Activated gamma-delta T cell treated with anti-CD3 and anti-CD28 coated beads, Interleukin-2, amount 50 U/mL, for 16 hours (primary cell): Measurements from ENCODE around the gene ZNF805.
A peak's percentile ranks its signal among the peaks of the same experiment; 100 is the strongest.
"Not testable (repeated sequence)": the region's sequence is repeated elsewhere in the genome, so short reads cannot be mapped to it uniquely, and the experiment has no call there.

Source experiments
- DNase-seq: peaks from one replicate; pipeline ENCODE4 v3.0.0-alpha.2; 2020; ENCODE audit warnings: low read depth

ZNF805 gene

DNA sequence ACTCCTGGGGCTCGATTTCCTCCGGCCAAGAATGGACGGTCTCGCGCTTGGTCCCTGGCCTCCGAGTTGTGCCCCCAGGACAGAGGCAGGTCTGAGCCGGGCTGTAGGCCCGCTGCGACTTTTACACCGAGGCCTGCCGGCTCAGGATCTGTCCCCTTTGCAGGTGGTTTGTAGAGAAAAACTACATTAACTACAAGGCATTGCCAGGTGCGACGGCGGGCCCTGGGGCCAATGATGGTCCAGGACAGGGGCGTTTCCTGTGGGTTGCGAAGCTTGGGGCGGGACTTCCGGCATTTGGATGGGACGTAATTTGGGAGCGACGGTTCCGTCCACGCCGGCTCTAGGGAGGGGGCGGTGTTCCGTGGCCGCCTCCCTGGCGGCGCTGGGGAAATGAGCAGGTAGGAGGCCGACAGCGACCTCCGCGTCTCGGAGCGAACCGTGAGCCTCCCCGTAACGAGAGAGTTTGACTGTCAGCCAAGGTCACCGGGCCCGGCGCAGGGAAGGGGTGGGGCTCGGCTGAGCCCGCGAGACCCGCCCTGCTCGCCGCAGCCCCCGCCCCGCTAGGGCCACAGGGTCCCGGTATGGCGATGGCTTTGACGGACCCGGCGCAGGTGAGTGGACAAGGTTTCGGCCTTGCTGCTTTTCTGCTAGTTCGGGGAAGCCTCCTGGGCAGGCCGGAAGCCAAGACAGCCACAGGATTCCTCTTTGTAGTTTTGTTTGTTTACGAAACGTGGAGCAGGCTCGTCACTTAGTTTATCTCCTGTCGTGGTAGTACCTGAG is at the start of gene ZNF805:
Gene ZNF805, plus strand, starts transcription at position 322 of the 780 bp plus-strand sequence. Its CDS starts 260 bp downstream, at position 582.
- peak; percentile 94 for DNase-seq

DNA sequence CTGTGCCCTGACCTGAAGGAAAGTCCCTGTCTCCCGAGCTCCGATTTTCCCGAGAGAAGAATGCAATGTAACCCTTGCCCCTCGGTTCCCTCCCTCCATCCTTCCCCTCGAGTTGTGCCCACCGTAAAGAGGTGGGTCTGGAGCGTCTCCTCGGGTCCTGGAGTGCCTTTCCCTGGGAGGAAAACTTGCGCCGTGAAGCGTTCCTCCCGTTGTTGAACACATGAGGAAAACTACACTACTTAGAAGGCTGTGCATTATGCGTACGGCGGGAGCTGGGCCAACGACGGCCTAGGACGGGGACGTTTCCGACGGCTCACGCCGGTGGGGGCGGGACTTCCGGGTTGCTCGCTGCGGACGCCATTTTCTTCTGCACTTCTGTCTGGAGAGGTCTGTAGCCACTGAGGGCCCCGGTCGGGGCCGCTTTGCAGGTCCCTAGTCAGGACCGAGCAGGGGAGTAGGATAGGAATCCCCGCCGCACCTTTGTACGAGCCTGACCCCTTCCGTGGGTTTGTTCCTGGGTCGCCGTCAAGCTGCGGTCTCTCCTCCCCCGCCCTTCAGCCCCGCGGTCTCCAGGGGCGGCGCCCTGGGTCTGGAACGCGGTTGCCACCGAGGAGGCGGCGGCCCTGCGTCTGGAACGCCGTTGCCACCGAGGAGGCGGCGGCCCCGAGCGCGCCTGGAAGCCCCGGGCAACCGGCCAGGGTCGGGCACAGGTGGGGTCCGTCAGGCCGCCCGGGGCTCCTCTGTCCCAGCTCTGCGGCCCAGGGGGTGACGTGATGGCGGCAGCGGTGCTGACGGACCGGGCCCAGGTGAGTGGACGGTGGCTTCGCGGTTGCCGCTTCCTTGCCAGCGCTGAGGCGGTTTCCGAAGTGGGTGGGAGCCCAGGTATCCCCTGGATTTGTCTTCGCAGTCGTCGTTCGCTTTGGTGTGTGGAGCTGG is 49.0 kb upstream of the ZNF805 start, which contains the start of gene ZNF264:
Gene ZNF264, plus strand, starts transcription at position 360 of the 936 bp plus-strand sequence. Its CDS starts 414 bp downstream, at position 774.
- peak; percentile 87 for DNase-seq

DNA sequence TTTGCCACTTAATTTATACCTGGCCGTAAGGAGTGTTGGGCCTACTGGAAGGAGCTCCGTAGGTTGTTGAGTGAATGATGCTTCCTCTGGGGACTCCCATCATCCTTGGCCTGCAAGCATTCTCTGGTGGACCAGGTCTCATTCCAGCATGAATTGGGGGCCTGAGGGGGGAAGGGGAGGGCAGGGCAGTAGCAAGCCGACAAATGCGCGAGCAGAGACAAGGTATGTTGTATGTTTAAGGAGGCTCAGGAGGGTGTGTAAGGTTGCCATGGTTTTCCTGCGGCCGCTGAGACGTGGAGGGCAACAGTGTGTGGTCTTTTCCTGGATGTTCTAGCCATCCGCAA is 48.4 kb upstream of the ZNF805 start:
- no peak for DNase-seq

DNA sequence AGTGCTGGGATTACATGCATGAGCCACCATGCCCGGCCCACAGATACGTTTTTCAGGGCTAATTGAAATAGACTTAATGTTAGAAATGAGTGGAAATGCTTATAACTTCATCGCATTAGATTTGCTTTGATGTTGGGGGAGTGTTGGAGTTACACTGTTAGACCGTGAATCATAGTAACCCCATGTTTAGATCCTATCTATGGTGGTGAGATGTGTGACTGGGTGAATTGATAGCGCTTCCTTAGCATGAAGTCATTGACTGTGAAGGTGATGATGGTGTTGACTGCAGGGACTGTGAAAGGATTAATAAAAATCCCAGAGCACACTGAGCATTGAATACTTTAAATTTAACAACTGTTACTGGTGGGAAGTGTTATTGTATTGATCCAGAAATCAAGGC is 47.4 kb upstream of the ZNF805 start:
- DNase-seq = no peak

DNA sequence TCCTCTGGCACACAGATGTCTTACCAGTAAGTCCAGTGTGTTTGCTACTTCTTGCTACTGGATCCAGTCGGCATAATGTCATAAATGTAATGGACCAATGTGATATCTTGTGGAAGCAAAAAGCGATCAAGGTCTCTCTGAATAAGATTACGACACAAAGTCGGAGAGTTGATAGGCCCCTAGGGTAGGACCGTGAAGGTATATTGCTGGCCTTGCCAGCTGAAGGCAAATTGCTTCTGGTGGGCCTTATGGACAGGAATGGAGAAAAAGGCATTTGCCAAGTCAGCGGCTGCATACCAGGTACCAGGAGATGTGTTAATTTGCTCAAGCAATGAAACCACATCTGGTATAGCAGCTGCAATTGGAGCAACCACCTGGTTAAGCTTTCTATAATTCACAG is 42.6 kb upstream of the ZNF805 start:
- not testable (repeated sequence) for DNase-seq

DNA sequence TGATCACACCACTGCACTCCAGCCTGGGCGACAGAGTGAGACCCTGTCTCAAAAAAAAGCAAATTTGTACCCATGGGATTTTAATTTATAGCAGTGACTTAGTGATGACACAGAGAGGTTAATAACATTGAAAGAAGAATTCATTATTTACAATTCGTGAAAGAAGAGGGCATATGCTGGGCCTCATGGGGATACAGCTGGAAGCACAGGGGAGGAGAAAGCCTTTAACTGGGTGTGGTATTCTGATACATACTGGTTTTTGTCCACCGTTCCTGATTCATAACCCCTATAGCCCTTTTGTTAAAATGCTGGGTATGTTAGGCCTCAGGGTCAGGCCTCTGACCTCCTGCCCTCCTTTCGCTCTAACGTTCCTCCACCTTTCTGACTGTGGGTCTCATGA is 38.3 kb upstream of the ZNF805 start:
- no peak for DNase-seq

GRCh38 chr19:57210381-57210780 is 30.1 kb upstream of the ZNF805 start:
- no peak for DNase-seq

DNA sequence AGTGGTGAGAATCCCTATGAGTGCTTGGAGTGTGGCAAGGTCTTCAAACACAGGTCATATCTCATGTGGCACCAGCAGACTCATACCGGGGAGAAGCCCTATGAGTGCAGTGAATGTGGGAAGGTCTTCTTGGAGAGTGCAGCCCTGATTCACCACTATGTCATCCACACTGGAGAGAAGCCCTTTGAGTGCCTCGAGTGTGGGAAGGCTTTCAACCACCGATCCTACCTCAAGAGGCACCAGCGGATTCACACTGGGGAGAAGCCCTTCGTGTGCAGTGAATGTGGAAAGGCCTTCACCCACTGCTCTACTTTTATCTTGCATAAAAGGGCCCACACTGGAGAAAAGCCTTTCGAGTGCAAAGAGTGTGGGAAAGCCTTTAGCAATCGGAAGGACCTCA is 28.3 kb upstream of the ZNF805 start:
- DNase-seq = no peak

DNA sequence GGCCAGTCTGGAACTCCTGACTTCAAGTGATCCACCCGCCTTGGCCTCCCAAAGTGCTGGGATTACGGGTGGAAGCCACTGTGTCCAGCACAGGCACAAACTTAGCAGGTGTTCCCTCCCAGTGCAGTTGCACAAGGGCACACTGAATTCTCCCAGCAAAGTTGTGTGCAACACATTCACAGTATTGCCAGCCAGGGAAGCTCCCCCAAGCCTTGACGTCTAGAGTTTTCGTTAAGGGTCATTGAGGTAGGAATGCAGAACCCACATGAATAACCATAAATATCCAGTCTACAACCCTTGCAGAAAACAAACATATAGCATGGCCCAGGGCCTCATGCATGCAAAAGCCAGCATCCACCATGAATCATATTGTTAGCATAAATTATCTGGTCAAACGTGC is 12.9 kb upstream of the ZNF805 start:
- no peak for DNase-seq

- no peak for DNase-seq
These were observed 8.7 kb upstream of the ZNF805 start for GRCh38 chr19:57231686-57232085.

GRCh38 chr19:57233207-57233606 is 7.2 kb upstream of the ZNF805 start:
- no peak for DNase-seq

- peak; percentile 1 for DNase-seq
These were observed 486 bp upstream of the ZNF805 start for GRCh38 chr19:57239982-57240310.

GRCh38 chr19:57241176-57241575 is 744 bp downstream of the ZNF805 start:
- DNase-seq = no peak

GRCh38 chr19:57242821-57243220 is 2.4 kb downstream of the ZNF805 start:
- no peak for DNase-seq

GRCh38 chr19:57244513-57244912 is 4.1 kb downstream of the ZNF805 start:
- no peak for DNase-seq

DNA sequence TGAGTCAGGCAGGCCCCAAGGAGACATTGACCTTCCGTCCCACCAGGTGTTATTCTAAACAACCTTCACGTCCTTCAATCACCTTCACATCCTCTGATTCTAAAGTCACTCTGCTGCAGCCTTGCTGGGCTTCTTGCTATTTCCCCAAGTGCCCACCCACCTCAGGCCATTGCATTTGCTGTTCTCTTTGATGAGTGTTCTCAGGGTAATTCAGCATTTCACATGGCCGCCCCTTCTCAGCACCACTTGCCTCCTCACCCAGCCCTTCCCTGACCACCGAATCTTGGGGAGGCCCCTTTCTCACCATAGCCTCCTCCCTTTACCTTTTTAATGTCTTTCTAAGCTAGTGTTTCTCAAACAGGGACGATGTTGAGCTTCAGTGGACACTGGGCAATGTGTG is 4.6 kb downstream of the ZNF805 start:
- no peak for DNase-seq

- DNase-seq = no peak
These were observed 5.5 kb downstream of the ZNF805 start for GRCh38 chr19:57245959-57246358.

GRCh38 chr19:57248646-57249045 is 8.2 kb downstream of the ZNF805 start:
- no peak for DNase-seq

DNA sequence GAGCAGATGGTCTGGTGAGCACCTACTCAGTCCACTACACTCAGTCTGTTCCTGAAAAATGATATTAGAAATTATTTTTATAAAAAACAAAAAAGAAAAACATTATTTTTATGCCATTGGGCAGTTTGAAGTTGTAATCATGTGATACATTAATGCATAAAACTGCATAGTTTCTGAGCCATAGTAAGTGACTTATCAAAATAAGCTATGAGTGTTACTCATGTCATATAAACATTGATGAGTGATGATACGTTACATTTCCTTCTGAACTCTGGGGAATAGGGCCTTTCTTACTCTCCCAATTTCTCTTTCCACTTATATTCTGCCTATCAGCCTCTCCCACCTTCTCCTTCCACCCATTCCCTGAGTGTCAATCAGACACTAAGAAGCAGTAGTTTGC is 8.9 kb downstream of the ZNF805 start:
- no peak for DNase-seq

GRCh38 chr19:57253767-57254166 is 13.3 kb downstream of the ZNF805 start:
- not testable (repeated sequence) for DNase-seq

DNA sequence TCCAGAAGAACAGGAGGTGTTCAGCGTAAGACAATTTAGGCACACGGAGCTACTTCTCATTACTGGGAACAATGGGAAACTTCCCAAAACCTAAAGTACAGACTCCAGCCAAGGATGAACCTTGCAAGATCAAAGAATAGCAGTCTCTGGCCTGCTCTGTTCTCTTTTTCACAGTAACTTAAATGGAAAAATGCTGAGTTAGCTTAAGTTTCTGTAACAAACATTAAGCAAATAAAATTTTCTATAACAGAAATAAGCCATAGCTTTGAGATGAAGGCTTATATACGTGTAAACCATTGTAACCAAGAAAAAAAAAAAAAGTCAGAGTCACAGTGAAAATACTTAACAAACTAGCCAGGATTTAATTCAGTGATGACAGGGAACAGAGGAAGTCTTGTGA is 21.6 kb downstream of the ZNF805 start:
- no peak for DNase-seq

GRCh38 chr19:57263244-57263741 is 22.9 kb downstream of the ZNF805 start:
- DNase-seq = no peak

GRCh38 chr19:57267291-57267690 is 26.9 kb downstream of the ZNF805 start:
- no peak for DNase-seq
